GM06990 (cell line): Measurements from ENCODE around the gene PPM1F.

ENCODE experiments used
- DNase-seq: peaks from one replicate; pipeline ENCODE4 v3.0.0-alpha.2; 2011; ENCODE audit not compliant: insufficient read length; ENCODE audit errors: extremely low read depth
- H3K27me3 ChIP-seq: replicated peaks from 2 replicates; pipeline ENCODE4 v1.6.0; 2011; ENCODE audit warnings: low read length; ENCODE audit not compliant: control insufficient read depth, insufficient read depth
- H3K36me3 ChIP-seq: 2 replicates; pipeline ENCODE4 v1.5.1; 2011; ENCODE audit warnings: low read length; ENCODE audit not compliant: control insufficient read depth, insufficient read depth
- H3K4me3 ChIP-seq: replicated peaks from 2 replicates; pipeline ENCODE4 v1.5.1; 2011; ENCODE audit warnings: low read depth, mild to moderate bottlenecking, control low read depth, low read length
- CTCF ChIP-seq: IDR thresholded peaks from 2 replicates; pipeline ENCODE4 v1.5.1; 2011; ENCODE audit warnings: low read length, control low read depth, mild to moderate bottlenecking, inconsistent platforms; ENCODE audit not compliant: insufficient read depth, poor library complexity, severe bottlenecking

The PPM1F gene

GRCh38 chr22:21958360-21959273 is 6.0 kb upstream of the PPM1F start:
- TF ChIP-seq CTCF: no peak
- Histone ChIP-seq H3K27me3 (no peaks in the 10 kb centered on the region), H3K4me3 (no peak overlapping the region), H3K36me3 (peaks cover 37% of the 10 kb centered on the region)
- DNase-seq: no peak

- Histone ChIP-seq H3K4me3 (peak overlapping the region; percentile 84), H3K27me3 (no peaks in the 10 kb centered on the region), H3K36me3 (no peaks in the 10 kb centered on the region)
- DNase-seq: peak; percentile 52
- no peak for TF ChIP-seq CTCF
Measured at GRCh38 chr22:21951931-21952465, 650 bp downstream of the PPM1F start.

- Histone ChIP-seq H3K36me3 (no peaks in the 10 kb centered on the region), H3K27me3 (no peaks in the 10 kb centered on the region), H3K4me3 (no peak overlapping the region)
- no peak for DNase-seq
- no peak for TF ChIP-seq CTCF
Measured at GRCh38 chr22:21951062-21951461, 1.6 kb downstream of the PPM1F start.

- Histone ChIP-seq H3K4me3 (no peak overlapping the region), H3K27me3 (no peaks in the 10 kb centered on the region), H3K36me3 (no peaks in the 10 kb centered on the region)
- DNase-seq: no peak
- TF ChIP-seq CTCF: no peak
Measured at GRCh38 chr22:21949948-21950347, 2.7 kb downstream of the PPM1F start.

GRCh38 chr22:21949569-21949918 is 3.1 kb downstream of the PPM1F start:
- Histone ChIP-seq H3K36me3 (no peaks in the 10 kb centered on the region), H3K4me3 (no peak overlapping the region), H3K27me3 (no peaks in the 10 kb centered on the region)
- TF ChIP-seq CTCF: no peak
- DNase-seq: no peak
